ENCODE results near the gene PRM1. TPM values are rescaled to one million over a fixed set of nuclear protein-coding genes. Genes with fewer than 3 reads are reported as not detected.

The PRM1 gene
- total and polyA plus RNA-seq, 2 of the 13 experiments (the other 11 are each of a cell fraction or from before 2014, with no cell fraction given): not detected

- TF ChIP-seq PHF5A (CRISPR knock-in tag; IDR thresholded peaks at IDR 0.05; ENCODE audit: low read depth, unreplicated experiment) (no peak), ZNF296 (CRISPR knock-in tag; conservative IDR thresholded peaks at IDR 0.05) (no peak; the same call in 1 of the 2 replicates), ZC3H4 (CRISPR knock-in tag; IDR thresholded peaks at IDR 0.05; ENCODE audit: borderline replicate concordance) (no peak), THAP11 (CRISPR knock-in tag; IDR thresholded peaks at IDR 0.05) (no peak), CSRNP2 (CRISPR knock-in tag; conservative IDR thresholded peaks at IDR 0.05; ENCODE audit: low read depth) (no peak), CAMTA2 (CRISPR knock-in tag; IDR thresholded peaks at IDR 0.05; ENCODE audit: borderline replicate concordance) (no peak), DBP (CRISPR knock-in tag; IDR thresholded peaks at IDR 0.05; ENCODE audit: not compliant biosample characterization) (no peak), TEAD2 (CRISPR knock-in tag; IDR thresholded peaks at IDR 0.05) (no peak), JDP2 (CRISPR knock-in tag; IDR thresholded peaks at IDR 0.05; ENCODE audit: borderline replicate concordance) (no peak; the same call in 1 of the 2 replicates), KMT2A (CRISPR knock-in tag; IDR thresholded peaks at IDR 0.05) (no peak; the same call in 1 of the 2 replicates), ZNF672 (CRISPR knock-in tag; IDR thresholded peaks at IDR 0.05) (no peak), PLRG1 (conservative IDR thresholded peaks at IDR 0.05) (no peak), SP5 (CRISPR knock-in tag; IDR thresholded peaks at IDR 0.05; ENCODE audit: borderline replicate concordance, low read depth) (peak; percentile 84), TFAP4 (IDR thresholded peaks at IDR 0.05; ENCODE audit: borderline replicate concordance, low read depth) (peak; percentile 64; the same call in 1 of the 2 replicates)
- TF ChIP-seq, protein P1, sequence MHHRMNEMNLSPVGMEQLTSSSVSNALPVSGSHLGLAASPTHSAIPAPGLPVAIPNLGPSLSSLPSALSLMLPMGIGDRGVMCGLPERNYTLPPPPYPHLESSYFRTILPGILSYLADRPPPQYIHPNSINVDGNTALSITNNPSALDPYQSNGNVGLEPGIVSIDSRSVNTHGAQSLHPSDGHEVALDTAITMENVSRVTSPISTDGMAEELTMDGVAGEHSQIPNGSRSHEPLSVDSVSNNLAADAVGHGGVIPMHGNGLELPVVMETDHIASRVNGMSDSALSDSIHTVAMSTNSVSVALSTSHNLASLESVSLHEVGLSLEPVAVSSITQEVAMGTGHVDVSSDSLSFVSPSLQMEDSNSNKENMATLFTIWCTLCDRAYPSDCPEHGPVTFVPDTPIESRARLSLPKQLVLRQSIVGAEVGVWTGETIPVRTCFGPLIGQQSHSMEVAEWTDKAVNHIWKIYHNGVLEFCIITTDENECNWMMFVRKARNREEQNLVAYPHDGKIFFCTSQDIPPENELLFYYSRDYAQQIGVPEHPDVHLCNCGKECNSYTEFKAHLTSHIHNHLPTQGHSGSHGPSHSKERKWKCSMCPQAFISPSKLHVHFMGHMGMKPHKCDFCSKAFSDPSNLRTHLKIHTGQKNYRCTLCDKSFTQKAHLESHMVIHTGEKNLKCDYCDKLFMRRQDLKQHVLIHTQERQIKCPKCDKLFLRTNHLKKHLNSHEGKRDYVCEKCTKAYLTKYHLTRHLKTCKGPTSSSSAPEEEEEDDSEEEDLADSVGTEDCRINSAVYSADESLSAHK (CRISPR knock-in tag; IDR thresholded peaks at IDR 0.05; ENCODE audit: borderline replicate concordance): no peak
- TF ChIP-seq, protein P2, sequence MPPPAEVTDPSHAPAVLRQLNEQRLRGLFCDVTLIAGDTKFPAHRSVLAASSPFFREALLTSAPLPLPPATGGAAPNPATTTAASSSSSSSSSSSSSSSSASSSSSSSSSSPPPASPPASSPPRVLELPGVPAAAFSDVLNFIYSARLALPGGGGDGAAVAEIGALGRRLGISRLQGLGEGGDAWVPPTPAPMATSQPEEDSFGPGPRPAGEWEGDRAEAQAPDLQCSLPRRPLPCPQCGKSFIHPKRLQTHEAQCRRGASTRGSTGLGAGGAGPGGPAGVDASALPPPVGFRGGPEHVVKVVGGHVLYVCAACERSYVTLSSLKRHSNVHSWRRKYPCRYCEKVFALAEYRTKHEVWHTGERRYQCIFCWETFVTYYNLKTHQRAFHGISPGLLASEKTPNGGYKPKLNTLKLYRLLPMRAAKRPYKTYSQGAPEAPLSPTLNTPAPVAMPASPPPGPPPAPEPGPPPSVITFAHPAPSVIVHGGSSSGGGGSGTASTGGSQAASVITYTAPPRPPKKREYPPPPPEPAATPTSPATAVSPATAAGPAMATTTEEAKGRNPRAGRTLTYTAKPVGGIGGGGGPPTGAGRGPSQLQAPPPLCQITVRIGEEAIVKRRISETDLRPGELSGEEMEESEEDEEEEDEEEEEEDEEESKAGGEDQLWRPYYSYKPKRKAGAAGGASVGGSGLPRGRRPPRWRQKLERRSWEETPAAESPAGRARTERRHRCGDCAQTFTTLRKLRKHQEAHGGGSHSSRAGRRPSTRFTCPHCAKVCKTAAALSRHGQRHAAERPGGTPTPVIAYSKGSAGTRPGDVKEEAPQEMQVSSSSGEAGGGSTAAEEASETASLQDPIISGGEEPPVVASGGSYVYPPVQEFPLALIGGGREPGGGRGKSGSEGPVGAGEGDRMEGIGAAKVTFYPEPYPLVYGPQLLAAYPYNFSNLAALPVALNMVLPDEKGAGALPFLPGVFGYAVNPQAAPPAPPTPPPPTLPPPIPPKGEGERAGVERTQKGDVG (CRISPR knock-in tag; IDR thresholded peaks at IDR 0.05; ENCODE audit: borderline replicate concordance): 0 out of 2 replicates have a peak, but pooled peaks have one; percentile 42
- TF ChIP-seq, protein P3, sequence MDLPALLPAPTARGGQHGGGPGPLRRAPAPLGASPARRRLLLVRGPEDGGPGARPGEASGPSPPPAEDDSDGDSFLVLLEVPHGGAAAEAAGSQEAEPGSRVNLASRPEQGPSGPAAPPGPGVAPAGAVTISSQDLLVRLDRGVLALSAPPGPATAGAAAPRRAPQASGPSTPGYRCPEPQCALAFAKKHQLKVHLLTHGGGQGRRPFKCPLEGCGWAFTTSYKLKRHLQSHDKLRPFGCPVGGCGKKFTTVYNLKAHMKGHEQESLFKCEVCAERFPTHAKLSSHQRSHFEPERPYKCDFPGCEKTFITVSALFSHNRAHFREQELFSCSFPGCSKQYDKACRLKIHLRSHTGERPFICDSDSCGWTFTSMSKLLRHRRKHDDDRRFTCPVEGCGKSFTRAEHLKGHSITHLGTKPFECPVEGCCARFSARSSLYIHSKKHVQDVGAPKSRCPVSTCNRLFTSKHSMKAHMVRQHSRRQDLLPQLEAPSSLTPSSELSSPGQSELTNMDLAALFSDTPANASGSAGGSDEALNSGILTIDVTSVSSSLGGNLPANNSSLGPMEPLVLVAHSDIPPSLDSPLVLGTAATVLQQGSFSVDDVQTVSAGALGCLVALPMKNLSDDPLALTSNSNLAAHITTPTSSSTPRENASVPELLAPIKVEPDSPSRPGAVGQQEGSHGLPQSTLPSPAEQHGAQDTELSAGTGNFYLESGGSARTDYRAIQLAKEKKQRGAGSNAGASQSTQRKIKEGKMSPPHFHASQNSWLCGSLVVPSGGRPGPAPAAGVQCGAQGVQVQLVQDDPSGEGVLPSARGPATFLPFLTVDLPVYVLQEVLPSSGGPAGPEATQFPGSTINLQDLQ (CRISPR knock-in tag; IDR thresholded peaks at IDR 0.05): no peak
Measured at GRCh38 chr16:11309895-11310633, 28.9 kb upstream of the PRM1 start (continued).
